Measurements from ENCODE around the gene PLEKHN1. TPM values are rescaled to one million over a fixed set of nuclear protein-coding genes. Genes with fewer than 3 reads are reported as not detected.
"Not testable (repeated sequence)": the region's sequence is repeated elsewhere in the genome, so short reads cannot be mapped to it uniquely, and the experiment has no call there.

Gene PLEKHN1
- total RNA-seq, 1 donor from 2014 or later: 0.46 TPM

- no peak for DNase-seq (ENCODE audit: low read depth, low spot score)
Measured at GRCh38 chr1:942864-943533, 23.3 kb upstream of the PLEKHN1 start.

GRCh38 chr1:943545-944340 is 22.5 kb upstream of the PLEKHN1 start:
- DNase-seq (ENCODE audit: low read depth, low spot score): no peak

- DNase-seq (ENCODE audit: low read depth, low spot score): no peak
Measured at GRCh38 chr1:944341-945325, 21.6 kb upstream of the PLEKHN1 start.

GRCh38 chr1:945688-946556 is 20.4 kb upstream of the PLEKHN1 start:
- no peak for DNase-seq (ENCODE audit: low read depth, low spot score)

GRCh38 chr1:946811-947210 is 19.5 kb upstream of the PLEKHN1 start:
- not testable (repeated sequence) for DNase-seq (ENCODE audit: low read depth, low spot score)

GRCh38 chr1:947958-948357 is 18.3 kb upstream of the PLEKHN1 start:
- DNase-seq (ENCODE audit: low read depth, low spot score): no peak

- DNase-seq (ENCODE audit: low read depth, low spot score): no peak
Measured at GRCh38 chr1:950268-950667, 16.0 kb upstream of the PLEKHN1 start.

- DNase-seq (ENCODE audit: low read depth, low spot score): no peak
Measured at GRCh38 chr1:950881-951280, 15.4 kb upstream of the PLEKHN1 start.

GRCh38 chr1:951364-951763 is 14.9 kb upstream of the PLEKHN1 start:
- no peak for DNase-seq (ENCODE audit: low read depth, low spot score)

- no peak for DNase-seq (ENCODE audit: low read depth, low spot score)
Measured at GRCh38 chr1:952201-952600, 14.1 kb upstream of the PLEKHN1 start.

- DNase-seq (ENCODE audit: low read depth, low spot score): no peak
Measured at GRCh38 chr1:952603-953002, 13.7 kb upstream of the PLEKHN1 start.

- DNase-seq (ENCODE audit: low read depth, low spot score): no peak
Measured at GRCh38 chr1:953524-954320, 12.6 kb upstream of the PLEKHN1 start.

- DNase-seq (ENCODE audit: low read depth, low spot score): no peak
Measured at GRCh38 chr1:954927-955326, 11.4 kb upstream of the PLEKHN1 start.

- no peak for DNase-seq (ENCODE audit: low read depth, low spot score)
Measured at GRCh38 chr1:955474-955873, 10.8 kb upstream of the PLEKHN1 start.

- no peak for DNase-seq (ENCODE audit: low read depth, low spot score)
Measured at GRCh38 chr1:956636-957035, 9.6 kb upstream of the PLEKHN1 start.

- DNase-seq (ENCODE audit: low read depth, low spot score): peak; percentile 49
Measured at GRCh38 chr1:958823-959730, 7.2 kb upstream of the PLEKHN1 start, which contains the start of gene NOC2L. Gene NOC2L, minus strand, starts transcription at chr1:959256. Its CDS starts 16 bp downstream, at chr1:959240.

GRCh38 chr1:959731-960362 is 6.4 kb upstream of the PLEKHN1 start:
- DNase-seq (ENCODE audit: low read depth, low spot score): no peak

Data from pulmonary artery endothelial cell (primary cell).